ENCODE data around the gene PKNOX2.

The PKNOX2 gene

DNA sequence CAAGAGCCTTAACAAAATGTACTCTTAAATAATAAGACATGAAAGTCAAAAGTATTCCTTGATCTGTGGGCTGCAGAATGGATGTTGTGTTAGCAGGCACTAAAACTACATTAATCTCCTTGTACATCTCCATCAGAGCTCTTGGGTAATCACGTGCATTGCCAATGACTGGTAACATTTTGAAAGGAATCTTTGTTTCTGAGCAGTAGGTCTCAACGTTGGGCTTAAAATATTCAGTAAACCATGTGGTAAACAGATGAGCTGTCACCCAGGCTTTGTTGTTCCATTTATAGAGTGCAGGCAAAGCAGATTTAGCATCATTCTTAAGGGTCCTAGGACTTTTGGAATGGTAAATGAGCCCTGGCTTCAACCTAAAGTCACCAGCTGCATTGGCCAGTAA, 152.9 kb downstream of the PKNOX2 start:
- H3K4me3 ChIP-seq (replicated peaks; ENCODE audit: low read depth, low read length) = no peak overlapping the region
- DNase-seq (ENCODE audit: extremely low read depth, low read depth) = no peak
- TF ChIP-seq, protein P1, sequence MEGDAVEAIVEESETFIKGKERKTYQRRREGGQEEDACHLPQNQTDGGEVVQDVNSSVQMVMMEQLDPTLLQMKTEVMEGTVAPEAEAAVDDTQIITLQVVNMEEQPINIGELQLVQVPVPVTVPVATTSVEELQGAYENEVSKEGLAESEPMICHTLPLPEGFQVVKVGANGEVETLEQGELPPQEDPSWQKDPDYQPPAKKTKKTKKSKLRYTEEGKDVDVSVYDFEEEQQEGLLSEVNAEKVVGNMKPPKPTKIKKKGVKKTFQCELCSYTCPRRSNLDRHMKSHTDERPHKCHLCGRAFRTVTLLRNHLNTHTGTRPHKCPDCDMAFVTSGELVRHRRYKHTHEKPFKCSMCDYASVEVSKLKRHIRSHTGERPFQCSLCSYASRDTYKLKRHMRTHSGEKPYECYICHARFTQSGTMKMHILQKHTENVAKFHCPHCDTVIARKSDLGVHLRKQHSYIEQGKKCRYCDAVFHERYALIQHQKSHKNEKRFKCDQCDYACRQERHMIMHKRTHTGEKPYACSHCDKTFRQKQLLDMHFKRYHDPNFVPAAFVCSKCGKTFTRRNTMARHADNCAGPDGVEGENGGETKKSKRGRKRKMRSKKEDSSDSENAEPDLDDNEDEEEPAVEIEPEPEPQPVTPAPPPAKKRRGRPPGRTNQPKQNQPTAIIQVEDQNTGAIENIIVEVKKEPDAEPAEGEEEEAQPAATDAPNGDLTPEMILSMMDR (IDR thresholded peaks at IDR 0.05; ENCODE audit: low read depth, low read length, missing control alignments) = no peak

DNA sequence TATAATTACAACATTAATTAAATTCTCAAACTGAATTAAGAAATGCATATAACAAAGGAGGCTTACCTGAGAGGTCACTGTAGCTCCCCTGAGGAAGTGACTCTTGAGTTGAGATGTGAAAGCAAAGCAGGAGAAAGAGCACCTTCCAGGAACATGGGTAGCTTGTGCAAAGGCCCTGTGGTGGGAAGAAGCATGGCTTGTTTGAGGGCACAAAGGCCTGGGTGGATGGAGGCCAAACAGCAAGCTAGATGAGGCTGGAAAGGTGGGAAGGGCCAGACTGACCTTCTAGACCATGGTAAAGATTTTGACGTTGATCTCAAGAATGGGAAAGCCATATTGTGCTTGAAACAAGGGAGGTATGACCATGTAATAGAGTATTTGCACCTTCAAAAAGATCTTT, 155.1 kb downstream of the PKNOX2 start:
- DNase-seq (ENCODE audit: extremely low read depth, low read depth) = no peak
- TF ChIP-seq, protein P1 (IDR thresholded peaks at IDR 0.05; ENCODE audit: low read depth, low read length, missing control alignments) = no peak
- no peak overlapping the region for H3K4me3 ChIP-seq (replicated peaks; ENCODE audit: low read depth, low read length)

DNA sequence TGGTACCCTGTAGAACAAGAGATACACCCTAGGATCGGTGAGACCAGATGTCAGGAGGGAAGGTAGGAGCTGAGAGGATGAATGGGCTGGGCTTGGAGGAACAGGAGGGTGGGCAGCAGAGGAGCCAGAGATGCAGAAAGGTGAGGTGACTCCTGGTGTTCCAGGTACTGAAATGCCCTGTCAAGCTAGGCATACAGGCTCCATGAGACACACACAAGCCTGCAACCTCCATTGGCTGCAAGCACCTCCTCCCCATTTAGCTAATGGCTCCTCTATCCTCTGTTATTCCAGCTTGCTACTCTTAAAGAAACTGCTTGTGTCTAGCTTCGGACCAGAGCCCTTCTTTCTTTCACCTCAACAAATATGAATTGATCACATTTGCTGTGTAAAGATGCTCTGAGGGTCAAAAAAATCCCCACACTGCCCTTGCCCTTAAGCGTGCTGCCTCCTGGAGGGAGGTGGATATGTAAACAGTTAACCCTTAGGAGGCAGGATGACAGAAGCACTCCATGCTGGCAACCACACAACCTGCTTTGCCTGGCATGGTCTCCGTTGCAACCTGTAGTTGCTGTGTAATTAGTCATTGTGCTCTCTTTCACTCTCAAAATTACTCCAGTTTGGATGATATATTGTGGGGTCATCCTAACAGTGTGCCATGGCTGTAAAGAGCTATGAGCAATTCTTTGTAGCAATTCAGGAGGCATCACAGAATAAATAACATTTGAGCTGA, 156.0 kb downstream of the PKNOX2 start:
- TF ChIP-seq, protein P1 (IDR thresholded peaks at IDR 0.05; ENCODE audit: low read depth, low read length, missing control alignments) = no peak
- no peak for DNase-seq (ENCODE audit: extremely low read depth, low read depth)
- H3K4me3 ChIP-seq (replicated peaks; ENCODE audit: low read depth, low read length) = no peak overlapping the region

DNA sequence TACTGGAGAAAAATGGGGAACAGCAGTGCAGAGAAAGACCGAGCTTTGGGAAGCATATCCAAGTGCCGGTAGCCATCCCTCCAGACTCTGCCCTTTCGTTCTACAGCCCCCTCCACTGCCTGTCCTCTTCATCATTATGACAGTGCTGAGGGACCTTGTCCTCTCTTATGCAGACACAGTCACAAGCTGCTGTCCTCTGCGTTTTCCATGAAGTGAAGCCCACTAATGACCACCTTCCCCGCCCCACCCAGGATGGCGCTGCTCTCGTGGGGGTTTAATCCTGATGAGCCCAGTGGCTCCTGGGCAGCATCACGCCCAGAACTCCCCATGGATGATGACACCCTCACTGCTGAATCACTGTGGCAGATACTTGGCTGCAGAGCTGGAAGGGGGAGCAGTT, 157.7 kb downstream of the PKNOX2 start:
- no peak overlapping the region for H3K4me3 ChIP-seq (replicated peaks; ENCODE audit: low read depth, low read length)
- TF ChIP-seq, protein P1 (IDR thresholded peaks at IDR 0.05; ENCODE audit: low read depth, low read length, missing control alignments) = no peak
- DNase-seq (ENCODE audit: extremely low read depth, low read depth) = no peak

DNA sequence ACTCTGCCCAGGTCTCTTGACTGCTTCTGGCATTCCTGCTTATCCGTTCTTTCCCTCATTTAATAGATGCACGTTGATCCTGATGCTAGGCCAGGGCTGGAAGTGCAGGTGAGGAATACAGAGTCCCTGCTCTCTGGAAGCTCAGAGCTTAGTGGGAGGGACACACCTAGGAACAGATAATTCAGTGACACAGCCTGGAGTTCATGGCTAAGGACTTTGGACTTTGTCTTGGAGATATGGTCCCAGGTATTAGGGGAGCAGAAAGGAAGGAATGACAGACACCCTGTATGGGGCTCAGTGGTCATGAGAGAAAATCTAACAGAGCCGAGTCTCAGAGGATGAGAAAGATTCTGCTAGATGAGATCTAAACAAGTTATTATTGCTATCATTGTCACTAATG, 160.6 kb downstream of the PKNOX2 start:
- H3K4me3 ChIP-seq (replicated peaks; ENCODE audit: low read depth, low read length) = no peak overlapping the region
- DNase-seq (ENCODE audit: extremely low read depth, low read depth) = no peak
- TF ChIP-seq, protein P1 (IDR thresholded peaks at IDR 0.05; ENCODE audit: low read depth, low read length, missing control alignments) = no peak

DNA sequence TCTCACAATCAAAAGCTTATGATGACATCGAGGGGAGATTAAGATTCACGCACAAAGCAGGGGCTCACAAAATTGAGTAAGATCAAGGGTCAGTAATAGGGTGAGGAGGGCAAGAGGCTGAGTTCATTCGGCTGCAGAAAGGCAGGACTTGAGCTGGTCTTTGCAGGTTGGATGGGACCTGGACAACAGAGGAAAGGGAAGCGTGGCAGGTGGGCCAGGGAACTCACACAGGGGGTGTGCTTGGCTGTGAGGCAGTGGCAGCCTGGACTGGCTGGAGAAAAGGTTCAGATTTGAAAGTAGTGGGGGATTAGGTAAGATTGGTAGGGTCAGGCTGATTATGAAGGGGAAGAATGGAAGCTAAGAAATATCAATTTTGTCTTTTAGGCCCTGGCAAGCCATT, 161.6 kb downstream of the PKNOX2 start:
- DNase-seq (ENCODE audit: extremely low read depth, low read depth) = no peak
- TF ChIP-seq, protein P1 (IDR thresholded peaks at IDR 0.05; ENCODE audit: low read depth, low read length, missing control alignments) = no peak
- H3K4me3 ChIP-seq (replicated peaks; ENCODE audit: low read depth, low read length) = no peak overlapping the region

Measured in HFF-Myc (cell line).